Skin of body (tissue), 2 donors: ENCODE results near the gene KLK10. TPM values are rescaled to one million over a fixed set of nuclear protein-coding genes. Genes with fewer than 3 reads are reported as not detected.

Experiments
- DNase-seq: peaks from one replicate; lab custom pipeline; 2025; lab: John Stamatoyannopoulos, UW
- total RNA-seq: library from RNA; depleted of rRNA; stranded (reverse); fragments of >200 nt; gene quantifications from one replicate; pipeline ENCODE4 v1.2.3, GENCODE V29; 2014

Gene KLK10
- total RNA-seq, result 22.4 TPM

- DNase-seq, result no peak
Observed at GRCh38 chr19:51019544-51019925, at the start of gene KLK10. Gene KLK10 (minus strand): TSS chr19:51019709. CDS start chr19:51019130, 579 bp downstream.

DNA sequence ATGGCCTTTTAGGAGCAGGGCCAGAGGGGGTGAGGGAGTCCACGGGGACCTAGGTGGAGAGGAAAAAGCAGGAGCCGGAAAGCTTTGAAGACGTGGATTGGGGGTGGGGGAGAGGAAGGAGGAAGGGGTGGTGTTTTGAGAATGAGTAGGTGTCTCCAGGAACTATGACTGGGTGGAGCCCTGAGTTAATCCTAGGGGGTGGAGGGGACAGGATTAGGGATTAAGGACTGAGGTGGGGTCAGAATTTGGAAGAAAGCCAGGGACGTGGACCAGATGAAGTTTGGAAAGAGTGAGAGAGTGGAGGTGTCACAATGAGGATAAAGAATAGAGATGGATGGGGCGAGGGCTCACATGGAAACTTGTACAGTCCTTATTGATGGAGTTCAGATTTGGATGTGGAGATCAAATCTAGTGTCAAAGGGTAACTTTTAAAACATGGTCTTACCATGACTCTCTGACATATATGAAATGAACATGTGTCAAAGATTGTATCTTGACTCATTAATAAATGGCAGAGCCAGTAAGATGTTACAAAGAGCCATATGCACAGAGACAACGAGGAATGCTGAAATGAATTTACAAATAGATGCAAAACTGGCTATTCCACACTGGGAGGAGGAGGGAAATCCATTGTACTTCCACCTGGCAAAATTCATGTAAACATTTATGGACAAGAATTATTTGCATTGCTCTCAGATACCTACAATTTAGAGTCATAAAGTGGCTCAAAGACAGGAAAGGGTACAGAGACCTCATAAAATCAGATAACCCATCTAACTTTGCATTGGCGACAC, 47.1 kb upstream of the KLK10 start:
- DNase-seq, result no peak

- DNase-seq, result no peak
Observed at GRCh38 chr19:51065221-51065960, 45.9 kb upstream of the KLK10 start.

GRCh38 chr19:51064534-51065220, 45.2 kb upstream of the KLK10 start, which contains the start of gene KLK13:
Gene KLK13 (minus strand): TSS chr19:51065092. CDS start chr19:51065067, 25 bp downstream.
- no peak for DNase-seq

- no peak for DNase-seq
Observed at GRCh38 chr19:51063664-51064063, 44.2 kb upstream of the KLK10 start.

GRCh38 chr19:51060973-51061372, 41.5 kb upstream of the KLK10 start:
- no peak for DNase-seq

DNA sequence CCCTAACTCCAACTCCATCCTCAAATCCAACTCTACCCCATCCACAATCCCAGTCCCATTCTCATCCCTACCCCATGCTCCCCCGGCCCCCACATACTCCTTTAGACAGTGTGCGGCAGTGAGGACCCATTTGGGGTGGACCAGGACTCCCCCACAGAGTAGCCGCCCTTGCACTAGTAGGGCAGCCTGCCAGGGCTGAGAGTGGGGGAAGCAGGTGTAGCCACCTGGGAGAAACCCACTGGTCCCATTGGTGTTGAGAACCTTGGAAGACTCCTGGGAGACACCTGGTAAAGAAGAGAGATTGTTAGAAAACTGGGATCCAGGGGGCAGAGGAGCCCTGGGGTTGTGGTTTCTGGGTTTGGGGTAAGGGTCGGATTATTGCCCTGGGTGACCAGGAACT, 40.8 kb upstream of the KLK10 start:
- no peak for DNase-seq

DNA sequence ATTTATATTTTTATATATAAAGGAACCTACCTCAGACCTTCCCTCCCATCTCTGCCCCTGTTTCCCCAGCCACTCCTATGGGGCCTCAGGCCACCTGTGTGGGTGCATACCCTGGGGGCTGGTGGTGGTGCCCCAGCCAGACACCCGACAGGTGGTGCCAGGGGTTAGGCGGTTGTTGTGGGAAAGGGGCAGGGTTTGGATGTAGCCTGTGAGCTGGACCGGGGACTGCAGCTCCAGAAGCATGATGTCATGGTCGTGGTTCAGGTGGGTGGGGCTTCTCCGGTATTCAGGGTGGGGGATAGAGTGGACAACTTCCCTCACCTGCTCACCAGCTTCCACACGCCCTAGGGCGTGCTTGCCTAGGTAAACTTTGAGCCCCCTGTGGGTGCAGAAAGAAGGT, 40.2 kb upstream of the KLK10 start:
- no peak for DNase-seq

DNA sequence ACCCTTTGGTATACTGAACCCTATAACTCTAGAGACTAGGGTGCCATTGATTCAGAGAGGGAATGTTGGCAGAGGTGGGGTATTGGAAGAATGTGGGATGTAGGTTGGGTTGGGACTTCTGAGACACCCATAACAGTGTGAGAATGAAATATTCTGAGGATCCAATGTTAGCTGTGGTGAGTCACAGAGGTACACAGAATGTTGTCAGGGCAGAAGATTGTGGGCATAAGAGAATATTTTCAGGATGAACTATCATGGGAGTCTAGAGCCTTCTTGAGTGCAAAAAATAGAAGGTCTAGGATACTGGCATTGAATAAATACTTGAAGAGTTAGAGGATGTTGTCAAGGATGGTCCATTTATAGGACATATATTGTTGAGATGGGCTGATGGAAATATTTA, 36.4 kb upstream of the KLK10 start:
- no peak for DNase-seq

- DNase-seq, result no peak
Observed at GRCh38 chr19:51047031-51047335, 27.5 kb upstream of the KLK10 start.

DNA sequence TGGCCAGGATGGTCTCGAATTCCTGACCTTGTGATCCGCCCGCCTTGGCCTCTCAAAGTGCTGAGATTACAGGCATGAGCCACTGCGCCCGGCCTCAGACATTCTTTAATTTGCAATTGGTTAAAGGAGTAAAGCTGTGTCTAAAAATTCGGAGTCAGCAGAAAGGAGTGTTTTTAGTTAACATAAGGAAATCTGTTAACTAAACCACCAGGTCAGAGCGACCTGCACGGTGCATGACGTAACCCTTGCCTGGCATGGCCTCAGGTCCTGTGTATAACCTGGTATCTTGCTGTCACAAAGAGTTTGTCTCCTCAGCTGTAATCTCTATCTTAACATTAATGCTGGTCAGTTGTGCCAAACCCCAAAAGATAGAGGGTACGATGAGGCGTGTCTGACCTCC, 24.8 kb upstream of the KLK10 start:
- no peak for DNase-seq

DNA sequence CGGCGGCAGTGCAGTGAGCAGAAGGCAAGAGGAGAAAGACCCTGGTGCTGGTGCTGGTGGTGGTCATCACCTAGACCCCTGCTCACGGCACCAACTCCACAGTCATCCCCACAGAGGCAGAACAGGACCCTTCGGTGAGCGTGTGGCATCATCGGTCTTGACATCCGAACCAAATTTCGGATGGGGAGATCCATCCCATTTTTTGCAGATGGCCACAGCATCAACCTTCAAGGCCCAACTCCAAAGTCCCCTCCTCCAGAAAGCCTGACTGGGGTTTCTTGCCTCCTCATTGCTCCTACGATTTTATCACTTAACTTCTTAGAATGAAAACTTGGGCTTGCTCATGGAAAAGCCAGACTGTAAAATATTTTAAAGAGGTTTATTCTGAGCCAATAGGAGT, 24.0 kb upstream of the KLK10 start:
- DNase-seq, result no peak

- no peak for DNase-seq
Observed at GRCh38 chr19:51040151-51040550, 20.6 kb upstream of the KLK10 start.

DNA sequence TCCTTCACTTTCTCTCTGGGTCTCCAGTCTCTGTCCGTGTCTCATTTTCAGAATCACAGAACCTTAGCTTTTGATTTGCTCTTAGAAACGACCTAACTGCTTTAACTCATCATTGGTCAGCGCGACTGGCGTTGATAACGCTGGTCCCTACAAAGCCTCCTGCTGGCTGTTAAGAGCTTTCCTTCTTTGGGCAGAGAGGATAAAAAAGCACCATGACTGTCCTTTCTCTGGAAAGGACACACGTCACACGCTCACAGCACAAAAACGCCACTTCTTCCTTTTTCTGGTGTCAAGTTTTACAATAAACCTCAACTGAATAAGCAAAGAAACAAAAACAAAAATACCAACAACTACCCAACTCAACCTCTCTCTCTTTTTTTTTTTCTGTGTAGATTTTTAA, 17.0 kb upstream of the KLK10 start:
- no peak for DNase-seq

- DNase-seq, result no peak
Observed at GRCh38 chr19:51034704-51035103, 15.2 kb upstream of the KLK10 start, which contains the start of gene KLK12. Gene KLK12 (minus strand): TSS chr19:51035002. CDS start chr19:51034621, 381 bp downstream.

- no peak for DNase-seq
Observed at GRCh38 chr19:51031880-51032225, 12.3 kb upstream of the KLK10 start.

- DNase-seq, result no peak
Observed at GRCh38 chr19:51031220-51031879, 11.8 kb upstream of the KLK10 start.

DNA sequence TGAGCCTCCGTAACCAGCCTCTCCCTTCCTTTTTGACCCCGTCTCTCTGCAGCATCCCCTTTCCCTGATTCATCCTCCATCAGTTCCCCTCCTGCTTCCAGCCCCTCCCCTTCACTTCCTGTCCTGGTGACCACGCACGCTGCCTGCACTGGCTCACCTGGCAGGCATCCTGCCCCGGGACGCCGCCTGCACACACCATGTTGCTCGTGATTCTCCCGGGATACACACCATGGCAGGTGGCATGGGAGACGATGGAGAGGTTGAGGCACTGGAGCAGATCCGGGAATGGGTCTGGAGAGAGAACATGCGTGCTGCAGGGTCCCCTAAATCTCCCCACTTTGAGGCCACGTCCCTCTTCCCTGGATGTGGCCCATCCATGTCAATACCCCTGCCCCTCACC, 11.1 kb upstream of the KLK10 start:
- no peak for DNase-seq

DNA sequence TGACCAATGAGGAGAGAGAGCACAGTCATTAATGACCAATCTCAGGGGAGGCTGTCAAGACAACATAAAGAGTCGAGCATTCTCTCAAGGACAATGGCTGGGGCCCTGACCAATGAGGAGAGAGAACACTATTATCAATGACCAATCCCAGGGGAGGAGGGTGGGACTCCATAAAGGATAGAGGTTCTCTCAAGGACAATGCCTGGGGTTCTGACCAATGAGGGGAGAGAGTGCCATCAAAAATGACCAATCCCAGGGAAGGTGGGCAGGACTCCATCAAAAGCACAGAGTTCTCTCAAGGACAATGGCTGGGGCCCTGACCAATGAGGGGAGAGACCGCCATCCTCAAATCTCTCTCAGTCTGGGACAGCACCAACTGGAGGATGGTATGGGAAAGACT, 10.2 kb upstream of the KLK10 start:
- no peak for DNase-seq

DNA sequence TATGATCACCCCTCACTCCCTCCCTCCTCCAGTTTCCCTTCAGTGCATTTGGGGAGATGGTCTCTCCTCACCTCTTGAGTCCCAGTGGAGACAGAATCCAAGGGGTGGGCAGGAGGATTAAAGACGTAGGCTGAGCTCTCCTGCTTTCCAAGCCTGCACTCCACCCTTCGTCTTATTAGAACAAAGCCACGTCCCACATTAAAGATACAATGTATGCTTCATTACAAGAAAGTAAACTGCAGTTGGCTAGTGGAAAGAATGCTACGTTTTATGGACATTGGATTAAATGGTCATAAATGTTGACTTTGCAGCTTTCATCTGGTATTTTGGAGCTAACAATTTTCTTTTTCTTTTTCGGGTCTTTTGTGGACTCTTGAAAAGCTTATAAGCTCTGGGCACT, 8.4 kb upstream of the KLK10 start:
- DNase-seq, result no peak

DNA sequence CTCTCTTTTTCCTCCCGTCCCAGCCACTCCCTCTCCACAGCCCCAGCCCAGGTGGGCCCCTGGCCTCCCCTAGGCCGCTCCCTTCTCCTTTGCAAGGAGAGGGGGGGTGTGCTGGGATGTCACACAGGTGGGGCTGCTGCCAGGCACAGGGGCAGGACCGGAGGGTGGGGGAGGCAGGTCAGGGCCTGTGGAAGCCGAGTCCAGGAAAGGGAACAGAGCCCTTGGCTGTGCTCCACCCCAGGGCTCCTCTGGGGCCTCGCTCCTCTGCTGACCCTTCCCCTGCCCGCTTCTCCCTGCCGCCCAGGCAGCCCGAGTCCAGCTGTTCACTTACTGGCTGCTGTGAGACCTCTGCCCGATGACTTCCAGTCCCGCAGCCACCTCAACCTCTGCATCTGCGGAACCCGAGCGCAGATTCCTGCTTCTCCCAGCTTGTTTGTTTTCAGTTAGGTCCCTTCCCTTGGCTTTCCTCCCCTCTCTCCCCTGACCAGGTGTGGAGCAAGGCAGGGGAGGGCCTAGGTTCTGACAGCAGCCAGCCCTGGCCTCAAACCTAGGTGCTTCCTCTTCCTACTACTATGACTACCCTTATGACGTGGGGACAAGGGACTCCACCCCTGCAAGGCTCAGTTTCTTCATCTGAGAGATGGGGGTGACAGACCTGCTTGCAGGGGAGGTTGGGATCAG, 7.8 kb upstream of the KLK10 start:
- no peak for DNase-seq

DNA sequence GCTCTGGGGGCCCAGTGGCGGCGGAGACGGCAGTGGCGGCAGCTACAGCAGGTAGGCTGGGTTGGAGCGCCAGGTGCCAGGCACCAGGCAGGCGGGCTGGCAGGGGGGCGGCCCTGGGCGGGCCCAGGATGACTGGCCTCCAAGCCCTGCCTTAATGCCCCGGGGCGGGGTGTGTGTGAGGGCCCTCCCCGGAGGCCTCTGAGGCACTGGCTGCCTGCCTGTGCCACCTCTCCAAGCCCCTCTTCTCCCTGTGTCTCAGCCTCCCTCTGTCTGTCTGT, 7.0 kb upstream of the KLK10 start, which contains the start of gene KLK11:
Gene KLK11 (minus strand): TSS at position 63 of the 278 bp plus-strand sequence. CDS start 985 bp downstream, outside the sequence.
- no peak for DNase-seq
